SK-N-MC (cell line): ENCODE data around the gene ZDHHC7.

Source experiments
- EZH2 ChIP-seq: fragments of 200-600 bp; sonication (generic); IDR thresholded peaks from one replicate; pipeline ENCODE4 v1.6.1; 2017; ENCODE audit warnings: antibody characterized with exemption
- FOXP2 ChIP-seq: optimal IDR thresholded peaks from 2 replicates; pipeline ENCODE3; 2011; ENCODE audit warnings: mild to moderate bottlenecking, moderate library complexity; ENCODE audit not compliant: insufficient read depth; ENCODE audit errors: extremely low read length, control extremely low read depth
- POLR2AphosphoS5 ChIP-seq: IDR thresholded peaks from 2 replicates; pipeline ENCODE4 v1.6.1; 2012; ENCODE audit warnings: mild to moderate bottlenecking, low read depth, low read length, borderline replicate concordance

DNA sequence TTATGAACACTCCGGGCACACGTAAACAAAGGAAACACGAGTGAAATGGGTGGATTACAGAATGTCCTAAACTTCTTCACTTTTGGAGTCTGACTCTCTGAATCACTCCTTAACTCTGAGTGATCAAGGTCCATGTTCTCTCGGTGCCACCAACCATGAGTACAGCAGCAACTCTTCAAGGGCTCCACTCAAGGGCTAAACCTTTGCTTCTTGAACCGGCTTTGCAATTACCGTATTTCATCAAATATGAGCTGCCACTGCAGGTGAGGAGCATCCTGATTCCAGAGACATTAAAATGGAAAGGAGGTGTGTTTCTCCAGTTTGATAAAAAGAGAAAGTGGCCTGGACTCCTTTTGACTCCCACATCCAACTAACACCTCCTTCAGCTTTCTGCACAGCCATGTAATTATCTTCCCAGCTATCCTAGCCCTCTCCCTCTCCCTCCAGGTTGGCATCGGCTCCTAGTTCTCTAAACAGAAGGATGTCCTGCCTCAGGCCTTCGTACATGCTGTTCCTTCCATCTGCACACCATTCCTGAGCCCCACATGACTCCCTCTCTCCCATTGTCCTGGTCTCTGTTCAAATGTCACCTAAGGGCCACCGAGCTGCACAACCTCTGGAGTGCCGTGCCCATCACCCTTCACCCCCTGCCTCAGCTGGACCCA is 61.4 kb downstream of the ZDHHC7 start:
- TF ChIP-seq POLR2AphosphoS5 (no peak), EZH2 (no peak), FOXP2 (no peak)
